B cell (primary cell): ENCODE data around the gene PXN. TPM values are rescaled to one million over a fixed set of nuclear protein-coding genes. Genes with fewer than 3 reads are reported as not detected.

Source experiments
- ATAC-seq: fragments of 200-7000 bp; cut with Tn5 transposase; one replicate; pipeline ENCODE4 v1.10.0; 2021; ENCODE audit warnings: low read depth, mild to moderate bottlenecking, moderate number of reproducible peaks, moderate library complexity
- CTCF ChIA-PET: fragments of 350-600 bp; sonication (Branson Sonifier 250); formaldehyde crosslinking; loops from one replicate; lab custom pipeline; 2021; ENCODE audit warnings: antibody characterized with exemption, inconsistent platforms; lab: Charles Lee
- POLR2A ChIA-PET: fragments of 350-600 bp; sonication (Branson Sonifier 250); formaldehyde crosslinking; loops from one replicate; lab custom pipeline; 2021; ENCODE audit warnings: antibody characterized with exemption; lab: Charles Lee
- DNase-seq: peaks from one replicate; pipeline ENCODE4 v3.0.0; 2013
- H2AFZ ChIP-seq: 2 replicates; pipeline ENCODE4 v1.6.1; 2012; ENCODE audit warnings: mild to moderate bottlenecking, low read depth, low read length; ENCODE audit not compliant: insufficient read depth, poor library complexity, severe bottlenecking
- H3K27ac ChIP-seq, 2 donors: 1 replicate in 1 of 2; 2 replicates in 1 of 2; pipeline ENCODE4 v1.5.1; 2012 to 2013; ENCODE audit warnings: low read length in 2 of 2, mild to moderate bottlenecking in 2 of 2, moderate library complexity in 1 of 2
- H3K27me3 ChIP-seq, 4 experiments: fragments of 200-600 bp in 1 of 4; sonication (generic) in 1 of 4; replicated peaks in 1 of 4; 1 replicate in 2 of 4; 2 replicates in 2 of 4; pipeline versions ENCODE4 v1.6.1 to v1.7.0; 2013 to 2016; ENCODE audit warnings: low read length in 3 of 4, mild to moderate bottlenecking in 2 of 4, mixed read lengths in 1 of 4, moderate library complexity in 1 of 4; ENCODE audit not compliant: insufficient read depth in 4 of 4, control insufficient read depth in 3 of 4; ENCODE audit errors: control extremely low read depth in 1 of 4
- H3K36me3 ChIP-seq, 2 experiments: replicated peaks in 1 of 2; 1 replicate in 1 of 2; 2 replicates in 1 of 2; pipeline versions ENCODE4 v1.6.1 to v1.7.1; 2013; ENCODE audit warnings: low read length in 1 of 2; ENCODE audit not compliant: insufficient read depth in 2 of 2, control insufficient read depth in 1 of 2; ENCODE audit errors: control extremely low read depth in 1 of 2, extremely low read depth in 1 of 2
- H3K4me1 ChIP-seq, 2 donors: fragments of 200-600 bp in 1 of 2; sonication (generic) in 1 of 2; 1 replicate in 1 of 2; 2 replicates in 1 of 2; pipeline versions ENCODE4 v1.5.1 to v1.6.1; 2013 to 2017; ENCODE audit warnings: low read length in 2 of 2; ENCODE audit not compliant: control insufficient read depth in 2 of 2, insufficient read depth in 2 of 2
- H3K4me2 ChIP-seq: replicated peaks from 2 replicates; pipeline ENCODE3; 2012; ENCODE audit warnings: mild to moderate bottlenecking, low read depth, low read length; ENCODE audit not compliant: poor library complexity, severe bottlenecking
- H3K4me3 ChIP-seq, 5 experiments: fragments of 200-600 bp in 1 of 5; sonication (generic) in 1 of 5; 1 replicate in 3 of 5; 2 replicates in 2 of 5; pipeline versions ENCODE4 v1.5.1 to v1.7.0; 2011 to 2016; ENCODE audit warnings: low read length in 4 of 5, mild to moderate bottlenecking in 4 of 5, low read depth in 2 of 5, control low read depth in 1 of 5, moderate library complexity in 1 of 5; ENCODE audit not compliant: insufficient read depth in 1 of 5; ENCODE audit errors: control extremely low read depth in 1 of 5, extremely low read depth in 1 of 5
- H3K79me2 ChIP-seq: fragments of 200-600 bp; sonication (generic); one replicate; pipeline ENCODE4 v1.6.0; 2016; ENCODE audit warnings: low read length; ENCODE audit not compliant: control insufficient read depth, insufficient read depth
- H3K9ac ChIP-seq: fragments of 200-600 bp; sonication (generic); 2 replicates; pipeline ENCODE4 v1.6.1; 2017; ENCODE audit warnings: mild to moderate bottlenecking, low read length, moderate library complexity
- H3K9me3 ChIP-seq, 3 donors: one replicate each; pipeline versions ENCODE4 v1.6.1 to v1.7.1; 2013; ENCODE audit warnings: low read length in 2 of 3; ENCODE audit not compliant: control insufficient read depth in 2 of 3, insufficient read depth in 1 of 3; ENCODE audit errors: control extremely low read depth in 1 of 3
- H4K20me1 ChIP-seq: 2 replicates; pipeline ENCODE4 v1.6.0; 2012; ENCODE audit warnings: mild to moderate bottlenecking, low read length; ENCODE audit not compliant: insufficient read depth, control insufficient read depth, poor library complexity, severe bottlenecking
- H3K27ac Mint-ChIP-seq: one replicate; pipeline ENCODE4 v1.8.0; 2021; ENCODE audit warnings: mixed read lengths
- H3K27me3 Mint-ChIP-seq: one replicate; pipeline ENCODE4 v1.8.0; 2021; ENCODE audit warnings: mixed read lengths
- H3K4me1 Mint-ChIP-seq: one replicate; pipeline ENCODE4 v1.8.0; 2021; ENCODE audit warnings: mixed read lengths
- H3K4me3 Mint-ChIP-seq: one replicate; pipeline ENCODE4 v1.8.0; 2021; ENCODE audit warnings: mixed read lengths
- H3K9me3 Mint-ChIP-seq: one replicate; pipeline ENCODE4 v1.8.0; 2022; ENCODE audit warnings: mixed read lengths; ENCODE audit not compliant: insufficient read depth
- CTCF ChIP-seq: fragments of 200-600 bp; IDR thresholded peaks from one replicate; pipeline ENCODE4 v1.8.0; 2022; ENCODE audit warnings: antibody characterized with exemption, mild to moderate bottlenecking
- EZH2 ChIP-seq: IDR thresholded peaks from 2 replicates; pipeline ENCODE4 v1.6.1; 2012; ENCODE audit warnings: borderline replicate concordance, low read depth, mild to moderate bottlenecking, moderate library complexity, low read length; ENCODE audit not compliant: insufficient read depth, poor library complexity, severe bottlenecking
- WGBS: methylation state at CpG from one replicate; pipeline ENCODE4 v1.1.5; 2013; ENCODE audit warnings: missing lambda C conversion rate; ENCODE audit not compliant: insufficient coverage; 5-methylcytosine and 5-hydroxymethylcytosine counted together
- intact Hi-C: fragments of 100-400 bp; cut with micrococcal nuclease; formaldehyde crosslinking; loops from one replicate; pipeline ENCODE4 v1.10.0; 2022
- polyA plus RNA-seq: library from polyadenylated mRNA; depleted of rRNA; stranded (reverse); fragments of >200 nt; gene quantifications from 2 replicates; pipeline ENCODE4 v1.2.3, GENCODE V29; 2012
- total RNA-seq, 2 donors: library from RNA; stranded (reverse); fragments of 120-200 nt in 1 of 2; gene quantifications; 1 replicate in 1 of 2; 2 replicates in 1 of 2; pipeline versions ENCODE4 v1.2.3 to v1.2.4, GENCODE V29; 2013 to 2022

The PXN gene
- total and polyA plus RNA-seq, 2 donors (not counting 1 experiment from before 2014, with no cell fraction given): 2.0 to 3.1 TPM

- Histone ChIP-seq H3K27me3 (peaks cover 0 to 87% (median 43%) of the 10 kb centered on the region in 4 experiments), H3K4me1 (peaks cover 48 to 49% of the 10 kb centered on the region in 2 donors), H4K20me1 (peaks cover 12% of the 10 kb centered on the region), H3K4me3 (no peak overlapping the region), H3K9me3 (peaks cover 0 to 13% (median 0%) of the 10 kb centered on the region in 3 donors), H3K4me2 (no peak overlapping the region), H3K9ac (no peak overlapping the region), H3K79me2 (peaks cover 7% of the 10 kb centered on the region), H3K36me3 (no peaks in the 10 kb centered on the region), H3K27ac (no peak overlapping the region), H2AFZ (no peak overlapping the region)
- TF ChIP-seq EZH2 (no peak), CTCF (no peak)
- Mint-ChIP-seq H3K9me3 (no peaks in the 10 kb centered on the region), H3K27me3 (peaks cover 48% of the 10 kb centered on the region), H3K4me3 (no peak overlapping the region), H3K4me1 (peaks cover 38% of the 10 kb centered on the region), H3K27ac (no peak overlapping the region)
- WGBS: 96% methylated on average over 2 of the region's 9 CpGs
- POLR2A ChIA-PET: interaction anchor here (0.5 to 0.6 kb wide), 3 partner anchors 12 to 1960 kb away, joined by 3 to 6 read pairs (median 3); no protein-coding TSS in a partner anchor
- CTCF ChIA-PET: interaction anchor here (0.9 to 11.5 kb wide), 7 partner anchors 12 to 199 kb away, joined by 3 to 313 read pairs (median 5); partner anchors contain the start of genes PXN and RPLP0
- ATAC-seq: no peak
- no peak for DNase-seq
- intact Hi-C loops: no loop called here
Measured at GRCh38 chr12:120230326-120230973, 35.1 kb downstream of the PXN start.
